HEK293 (cell line): ENCODE data around the gene OR2V2.

Experiments
- TCF7L2 ChIP-seq: IDR thresholded peaks from 2 replicates; pipeline ENCODE4 v1.6.1; 2011; ENCODE audit warnings: low read depth, mild to moderate bottlenecking, inconsistent platforms, low read length, moderate library complexity, borderline replicate concordance
- YY1 ChIP-seq: fragments of 450-650 bp; formaldehyde crosslinking; IDR thresholded peaks from 2 replicates; pipeline ENCODE4 v1.5.1; 2018; ENCODE audit warnings: missing biosample characterization, missing genetic modification characterization
- ZNF423 ChIP-seq: fragments of 450-650 bp; formaldehyde crosslinking; IDR thresholded peaks from 2 replicates; pipeline ENCODE4 v1.5.1; 2016; ENCODE audit warnings: missing biosample characterization, missing genetic modification characterization
- TF ChIP-seq, protein P1 (sequence below): IDR thresholded peaks from 2 replicates; pipeline ENCODE4 v1.6.1; 2011; ENCODE audit warnings: mild to moderate bottlenecking, low read depth, low read length, borderline replicate concordance
- TF ChIP-seq, protein P2 (sequence below): fragments of 450-650 bp; formaldehyde crosslinking; IDR thresholded peaks from 2 replicates; pipeline ENCODE4 v1.5.1; 2016; ENCODE audit warnings: missing biosample characterization, missing genetic modification characterization
- TF ChIP-seq, protein P3 (sequence below): fragments of 450-650 bp; formaldehyde crosslinking; IDR thresholded peaks from 2 replicates; pipeline ENCODE4 v1.5.1; 2016; ENCODE audit warnings: missing biosample characterization, missing genetic modification characterization

DNA sequence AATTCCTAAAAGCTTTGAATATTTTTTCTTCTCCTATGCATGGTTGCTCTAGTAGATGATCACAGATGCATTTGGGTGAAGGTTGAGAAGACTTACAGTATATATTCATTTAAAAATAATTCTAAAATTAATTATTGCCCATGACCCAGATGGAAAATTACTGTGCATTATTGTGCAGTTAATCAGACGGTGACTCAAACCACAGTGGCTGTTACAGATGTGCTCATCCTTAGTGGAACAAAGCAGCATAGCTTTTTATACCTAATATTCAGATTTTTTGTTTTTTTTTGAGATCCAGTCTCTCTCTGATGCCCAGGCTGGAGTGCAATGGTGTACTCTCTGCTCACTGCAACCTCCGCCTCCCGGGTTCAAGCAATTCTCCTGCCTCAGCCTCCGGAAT, 27.1 kb upstream of the OR2V2 start:
- TF ChIP-seq, protein P1, sequence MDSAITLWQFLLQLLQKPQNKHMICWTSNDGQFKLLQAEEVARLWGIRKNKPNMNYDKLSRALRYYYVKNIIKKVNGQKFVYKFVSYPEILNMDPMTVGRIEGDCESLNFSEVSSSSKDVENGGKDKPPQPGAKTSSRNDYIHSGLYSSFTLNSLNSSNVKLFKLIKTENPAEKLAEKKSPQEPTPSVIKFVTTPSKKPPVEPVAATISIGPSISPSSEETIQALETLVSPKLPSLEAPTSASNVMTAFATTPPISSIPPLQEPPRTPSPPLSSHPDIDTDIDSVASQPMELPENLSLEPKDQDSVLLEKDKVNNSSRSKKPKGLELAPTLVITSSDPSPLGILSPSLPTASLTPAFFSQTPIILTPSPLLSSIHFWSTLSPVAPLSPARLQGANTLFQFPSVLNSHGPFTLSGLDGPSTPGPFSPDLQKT = no peak
- no peak for TF ChIP-seq TCF7L2
- TF ChIP-seq, protein P2, sequence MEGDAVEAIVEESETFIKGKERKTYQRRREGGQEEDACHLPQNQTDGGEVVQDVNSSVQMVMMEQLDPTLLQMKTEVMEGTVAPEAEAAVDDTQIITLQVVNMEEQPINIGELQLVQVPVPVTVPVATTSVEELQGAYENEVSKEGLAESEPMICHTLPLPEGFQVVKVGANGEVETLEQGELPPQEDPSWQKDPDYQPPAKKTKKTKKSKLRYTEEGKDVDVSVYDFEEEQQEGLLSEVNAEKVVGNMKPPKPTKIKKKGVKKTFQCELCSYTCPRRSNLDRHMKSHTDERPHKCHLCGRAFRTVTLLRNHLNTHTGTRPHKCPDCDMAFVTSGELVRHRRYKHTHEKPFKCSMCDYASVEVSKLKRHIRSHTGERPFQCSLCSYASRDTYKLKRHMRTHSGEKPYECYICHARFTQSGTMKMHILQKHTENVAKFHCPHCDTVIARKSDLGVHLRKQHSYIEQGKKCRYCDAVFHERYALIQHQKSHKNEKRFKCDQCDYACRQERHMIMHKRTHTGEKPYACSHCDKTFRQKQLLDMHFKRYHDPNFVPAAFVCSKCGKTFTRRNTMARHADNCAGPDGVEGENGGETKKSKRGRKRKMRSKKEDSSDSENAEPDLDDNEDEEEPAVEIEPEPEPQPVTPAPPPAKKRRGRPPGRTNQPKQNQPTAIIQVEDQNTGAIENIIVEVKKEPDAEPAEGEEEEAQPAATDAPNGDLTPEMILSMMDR (tag by site-specific recombination) = no peak
- TF ChIP-seq ZNF423 (tag by site-specific recombination) = no peak
- TF ChIP-seq, protein P3, sequence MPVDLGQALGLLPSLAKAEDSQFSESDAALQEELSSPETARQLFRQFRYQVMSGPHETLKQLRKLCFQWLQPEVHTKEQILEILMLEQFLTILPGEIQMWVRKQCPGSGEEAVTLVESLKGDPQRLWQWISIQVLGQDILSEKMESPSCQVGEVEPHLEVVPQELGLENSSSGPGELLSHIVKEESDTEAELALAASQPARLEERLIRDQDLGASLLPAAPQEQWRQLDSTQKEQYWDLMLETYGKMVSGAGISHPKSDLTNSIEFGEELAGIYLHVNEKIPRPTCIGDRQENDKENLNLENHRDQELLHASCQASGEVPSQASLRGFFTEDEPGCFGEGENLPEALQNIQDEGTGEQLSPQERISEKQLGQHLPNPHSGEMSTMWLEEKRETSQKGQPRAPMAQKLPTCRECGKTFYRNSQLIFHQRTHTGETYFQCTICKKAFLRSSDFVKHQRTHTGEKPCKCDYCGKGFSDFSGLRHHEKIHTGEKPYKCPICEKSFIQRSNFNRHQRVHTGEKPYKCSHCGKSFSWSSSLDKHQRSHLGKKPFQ (tag by site-specific recombination) = no peak
- no peak for TF ChIP-seq YY1 (tag by site-specific recombination)
